ENCODE measurements around the gene PIAS4. TPM values are rescaled to one million over a fixed set of nuclear protein-coding genes. Genes with fewer than 3 reads are reported as not detected.
A peak's percentile ranks its signal among the peaks of the same experiment; 100 is the strongest.
"Not testable (repeated sequence)": the region's sequence is repeated elsewhere in the genome, so short reads cannot be mapped to it uniquely, and the experiment has no call there.

PIAS4 gene
- total RNA-seq, 1 donor from 2014 or later = 31.9 TPM

- DNase-seq (ENCODE audit: low spot score) = no peak
Observed at GRCh38 chr19:3990815-3991117, 16.8 kb upstream of the PIAS4 start.

GRCh38 chr19:3995607-3996006 lies 11.9 kb upstream of the PIAS4 start:
- DNase-seq (ENCODE audit: low spot score) = no peak

- DNase-seq (ENCODE audit: low spot score) = not testable (repeated sequence)
Observed at GRCh38 chr19:3998667-3999412, 8.7 kb upstream of the PIAS4 start.

GRCh38 chr19:4000798-4001197 lies 6.7 kb upstream of the PIAS4 start:
- DNase-seq (ENCODE audit: low spot score) = not testable (repeated sequence)

- DNase-seq (ENCODE audit: low spot score) = not testable (repeated sequence)
Observed at GRCh38 chr19:4005436-4005835, 2.1 kb upstream of the PIAS4 start.

- DNase-seq (ENCODE audit: low spot score) = no peak
Observed at GRCh38 chr19:4007836-4008539, 452 bp downstream of the PIAS4 start.

GRCh38 chr19:4009990-4010807 lies 2.7 kb downstream of the PIAS4 start:
- DNase-seq (ENCODE audit: low spot score) = no peak

- DNase-seq (ENCODE audit: low spot score) = no peak
Observed at GRCh38 chr19:4010808-4011110, 3.2 kb downstream of the PIAS4 start.

GRCh38 chr19:4011430-4011829 lies 3.9 kb downstream of the PIAS4 start:
- not testable (repeated sequence) for DNase-seq (ENCODE audit: low spot score)

GRCh38 chr19:4012092-4012974 lies 4.8 kb downstream of the PIAS4 start:
- DNase-seq (ENCODE audit: low spot score) = peak; percentile 34

GRCh38 chr19:4012975-4013634 lies 5.6 kb downstream of the PIAS4 start:
- no peak for DNase-seq (ENCODE audit: low spot score)

- no peak for DNase-seq (ENCODE audit: low spot score)
Observed at GRCh38 chr19:4013886-4014540, 6.5 kb downstream of the PIAS4 start.

- DNase-seq (ENCODE audit: low spot score) = no peak
Observed at GRCh38 chr19:4014541-4015491, 7.3 kb downstream of the PIAS4 start.

GRCh38 chr19:4015705-4016402 lies 8.3 kb downstream of the PIAS4 start:
- no peak for DNase-seq (ENCODE audit: low spot score)

- no peak for DNase-seq (ENCODE audit: low spot score)
Observed at GRCh38 chr19:4016486-4016885, 8.9 kb downstream of the PIAS4 start.

- no peak for DNase-seq (ENCODE audit: low spot score)
Observed at GRCh38 chr19:4016903-4017638, 9.5 kb downstream of the PIAS4 start.

GRCh38 chr19:4018140-4018613 lies 10.6 kb downstream of the PIAS4 start:
- DNase-seq (ENCODE audit: low spot score) = no peak

All from mucosa of gallbladder (tissue), 1 donor.